Measurements from ENCODE around the gene RAI2.
"Not testable (repeated sequence)": the region's sequence is repeated elsewhere in the genome, so short reads cannot be mapped to it uniquely, and the experiment has no call there.

Gene RAI2

DNA sequence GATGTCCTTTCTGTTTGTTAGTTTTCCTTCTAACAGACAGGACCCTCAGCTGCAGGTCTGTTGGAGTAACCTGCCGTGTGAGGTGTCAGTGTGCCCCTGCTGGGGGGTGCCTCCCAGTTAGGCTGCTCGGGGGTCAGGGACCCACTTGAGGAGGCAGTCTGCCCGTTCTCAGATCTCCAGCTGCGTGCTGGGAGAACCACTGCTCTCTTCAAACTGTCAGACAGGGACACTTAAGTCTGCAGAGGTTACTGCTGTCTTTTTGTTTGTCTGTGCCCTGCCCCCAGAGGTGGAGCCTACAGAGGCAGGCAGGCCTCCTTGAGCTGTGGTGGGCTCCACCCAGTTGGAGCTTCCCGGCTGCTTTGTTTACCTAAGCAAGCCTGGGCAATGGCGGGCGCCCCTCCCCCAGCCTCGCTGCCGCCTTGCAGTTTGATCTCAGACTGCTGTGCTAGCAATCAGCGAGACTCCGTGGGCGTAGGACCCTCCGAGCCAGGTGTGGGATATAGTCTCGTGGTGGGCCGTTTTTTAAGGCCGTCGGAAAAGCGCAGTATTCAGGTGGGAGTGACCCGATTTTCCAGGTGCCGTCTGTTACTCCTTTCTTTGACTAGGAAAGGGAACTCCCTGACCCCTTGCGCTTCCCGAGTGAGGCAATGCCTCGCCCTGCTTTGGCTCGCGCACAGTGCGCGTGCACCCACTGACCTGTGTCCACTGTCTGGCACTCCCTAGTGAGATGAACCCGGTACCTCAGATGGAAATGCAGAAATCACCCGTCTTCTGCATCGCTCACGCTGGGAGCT is 74.3 kb downstream of the RAI2 start:
- not testable (repeated sequence) for DNase-seq (ENCODE audit: low read depth, low spot score)

DNA sequence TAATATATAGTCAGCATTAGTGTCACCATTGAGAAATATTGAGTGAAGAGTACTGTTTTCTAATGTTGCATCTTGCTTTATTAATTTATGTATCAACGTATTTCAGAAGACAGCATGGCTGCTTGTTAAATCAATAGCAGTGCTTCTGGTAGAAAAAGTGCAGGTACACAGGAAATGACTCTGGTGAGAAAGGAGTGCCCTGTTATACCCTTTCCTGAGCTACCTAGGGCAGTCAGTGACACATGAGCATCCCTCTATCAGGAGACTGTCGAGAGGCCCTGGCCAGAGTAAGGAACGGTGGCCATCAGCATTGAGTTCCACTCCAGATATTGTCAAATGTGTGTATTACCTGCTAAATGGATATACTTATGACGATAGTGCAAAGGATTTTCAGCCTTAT is 81.7 kb downstream of the RAI2 start:
- DNase-seq (ENCODE audit: low read depth, low spot score) = no peak

- DNase-seq (ENCODE audit: low read depth, low spot score) = no peak
These were observed 82.1 kb downstream of the RAI2 start for GRCh38 chrX:17778997-17779396.

DNA sequence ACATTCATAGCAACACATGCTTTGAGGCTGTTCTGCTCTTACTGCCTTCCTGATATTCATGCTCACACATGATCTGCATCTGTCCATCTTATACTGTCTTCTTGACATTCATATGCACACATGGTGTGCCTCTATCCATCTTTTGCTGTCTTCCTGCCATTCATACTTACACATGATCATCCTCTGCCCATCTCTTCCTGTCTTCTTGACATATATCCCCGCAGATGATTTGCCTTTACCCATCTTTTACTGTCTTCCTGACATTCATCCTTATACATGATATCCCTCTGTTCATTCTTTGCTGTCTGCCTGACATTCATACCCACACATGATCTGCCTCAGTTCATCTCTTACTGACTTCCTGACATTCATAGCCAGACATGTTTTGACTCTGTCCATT is 87.0 kb downstream of the RAI2 start:
- DNase-seq (ENCODE audit: low read depth, low spot score) = no peak

DNA sequence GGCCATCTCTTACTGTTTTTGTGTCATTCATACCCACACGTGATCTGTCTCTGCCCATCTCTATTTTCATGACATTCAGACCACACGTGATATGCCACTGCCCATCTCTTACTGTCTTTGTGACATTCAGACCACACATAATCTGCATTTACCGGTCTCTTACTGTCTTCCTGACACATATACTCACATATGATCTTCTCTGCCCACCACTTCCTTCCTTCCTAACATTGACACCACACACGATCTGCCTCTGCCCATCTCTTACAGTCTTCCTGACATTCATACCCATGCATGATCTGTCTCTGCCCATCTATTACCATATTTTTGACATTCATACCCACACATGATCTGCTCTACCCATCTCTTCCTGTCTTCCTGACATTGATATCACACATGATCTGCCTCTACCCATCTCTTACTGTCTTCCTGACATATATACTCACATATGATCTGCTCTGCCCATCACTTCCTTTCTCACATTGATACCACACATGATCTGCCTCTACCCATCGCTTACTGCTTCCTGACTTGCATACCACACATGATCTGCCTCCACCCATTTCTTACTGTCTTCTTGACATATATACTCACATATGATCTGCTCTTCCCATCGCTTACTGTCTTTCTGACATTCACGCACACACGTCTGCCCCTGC is 87.7 kb downstream of the RAI2 start:
- DNase-seq (ENCODE audit: low read depth, low spot score) = no peak

DNA sequence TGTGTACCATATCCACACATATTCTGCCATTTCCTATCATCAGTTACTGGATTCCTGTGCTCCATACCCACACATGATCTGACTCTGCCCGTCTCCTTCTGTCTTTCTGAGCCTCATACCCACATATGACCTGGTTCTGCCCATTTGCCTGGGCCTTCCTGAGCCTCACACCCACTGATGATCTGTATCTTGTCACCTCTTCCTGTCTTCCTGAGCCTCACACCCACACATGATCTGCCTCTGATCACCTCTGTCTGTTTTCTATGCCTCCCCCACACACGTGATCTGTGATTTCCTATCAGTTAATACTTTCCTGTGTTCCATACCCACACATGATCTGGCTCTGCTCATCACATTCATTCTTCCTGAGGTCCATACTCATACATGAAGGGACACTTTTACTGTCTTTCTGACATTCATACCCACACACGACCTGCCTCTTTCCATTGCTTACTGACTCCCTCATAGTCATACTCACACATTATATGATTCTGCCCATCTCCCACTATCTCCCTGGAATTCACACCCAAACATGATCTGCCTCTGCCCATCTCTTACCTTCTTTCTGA is 91.3 kb downstream of the RAI2 start:
- no peak for DNase-seq (ENCODE audit: low read depth, low spot score)

DNA sequence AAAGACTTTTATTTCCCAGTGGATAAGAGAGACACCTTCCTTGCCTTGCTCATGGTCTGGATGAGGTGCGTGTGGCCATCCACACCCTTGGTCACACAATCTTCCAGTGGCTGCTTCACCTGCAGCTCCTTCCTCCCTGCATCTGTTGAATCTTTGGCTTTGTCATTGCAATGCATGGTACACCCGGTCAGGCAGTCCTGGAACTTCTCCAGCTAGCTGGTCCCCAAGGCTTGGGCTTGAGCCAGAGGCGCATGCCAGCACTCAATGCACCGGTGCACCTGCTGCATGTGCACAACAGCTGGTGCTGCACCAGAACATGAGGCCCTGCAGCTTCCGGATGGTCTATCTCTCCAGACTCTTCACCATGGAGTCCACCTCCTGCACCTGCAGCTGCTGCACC is 92.1 kb downstream of the RAI2 start:
- no peak for DNase-seq (ENCODE audit: low read depth, low spot score)

- DNase-seq (ENCODE audit: low read depth, low spot score) = no peak
These were observed 93.4 kb downstream of the RAI2 start for GRCh38 chrX:17767734-17768133.

- no peak for DNase-seq (ENCODE audit: low read depth, low spot score)
These were observed 101.1 kb downstream of the RAI2 start for GRCh38 chrX:17759990-17760389.

- no peak for DNase-seq (ENCODE audit: low read depth, low spot score)
These were observed 102.7 kb downstream of the RAI2 start for GRCh38 chrX:17758382-17758781.

- DNase-seq (ENCODE audit: low read depth, low spot score) = no peak
These were observed 110.7 kb downstream of the RAI2 start for GRCh38 chrX:17750436-17750835.

Measured in activated CD4-positive, CD25-positive, alpha-beta regulatory T cell treated with anti-CD3 and anti-CD28 coated beads, Interleukin-2, amount 50 U/mL, for 16 hours (primary cell).